KG1 (cell line): Measurements from ENCODE around the gene SUMO3.

Source experiments
- DNase-seq: peaks from one replicate; lab custom pipeline; 2025; lab: John Stamatoyannopoulos, UW

Gene SUMO3

GRCh38 chr21:44758781-44759627 is 58.9 kb downstream of the SUMO3 start:
- DNase-seq, result no peak

- DNase-seq, result no peak
Measured at GRCh38 chr21:44758141-44758561, 59.7 kb downstream of the SUMO3 start.

- DNase-seq, result no peak
Measured at GRCh38 chr21:44757731-44758130, 60.1 kb downstream of the SUMO3 start.

GRCh38 chr21:44756423-44757185 is 61.3 kb downstream of the SUMO3 start:
- DNase-seq, result no peak
